ENCODE data around the gene RASGRP1.

GRCh38 chr15:38507570-38507969 lies 57.0 kb downstream of the RASGRP1 start:
- no peak for TF ChIP-seq CTCF (IDR thresholded peaks at IDR 0.05; ENCODE audit: low read depth, low read length)
- no peak for TF ChIP-seq EZH2phosphoT487 (IDR thresholded peaks at IDR 0.05; ENCODE audit: low read depth)

All from OCI-LY3 (cell line).